GM19463 (cell line): ENCODE measurements around the gene DEPDC4.
A peak's percentile ranks its signal among the peaks of the same experiment; 100 is the strongest.
"Not testable (repeated sequence)": the region's sequence is repeated elsewhere in the genome, so short reads cannot be mapped to it uniquely, and the experiment has no call there.

Experiments
- ATAC-seq: cut with Tn5 transposase; IDR thresholded peaks from one replicate; pipeline ENCODE4 v1.9.1; 2021; ENCODE audit warnings: mild to moderate bottlenecking, moderate library complexity; ENCODE audit not compliant: unreplicated experiment

DEPDC4 gene

DNA sequence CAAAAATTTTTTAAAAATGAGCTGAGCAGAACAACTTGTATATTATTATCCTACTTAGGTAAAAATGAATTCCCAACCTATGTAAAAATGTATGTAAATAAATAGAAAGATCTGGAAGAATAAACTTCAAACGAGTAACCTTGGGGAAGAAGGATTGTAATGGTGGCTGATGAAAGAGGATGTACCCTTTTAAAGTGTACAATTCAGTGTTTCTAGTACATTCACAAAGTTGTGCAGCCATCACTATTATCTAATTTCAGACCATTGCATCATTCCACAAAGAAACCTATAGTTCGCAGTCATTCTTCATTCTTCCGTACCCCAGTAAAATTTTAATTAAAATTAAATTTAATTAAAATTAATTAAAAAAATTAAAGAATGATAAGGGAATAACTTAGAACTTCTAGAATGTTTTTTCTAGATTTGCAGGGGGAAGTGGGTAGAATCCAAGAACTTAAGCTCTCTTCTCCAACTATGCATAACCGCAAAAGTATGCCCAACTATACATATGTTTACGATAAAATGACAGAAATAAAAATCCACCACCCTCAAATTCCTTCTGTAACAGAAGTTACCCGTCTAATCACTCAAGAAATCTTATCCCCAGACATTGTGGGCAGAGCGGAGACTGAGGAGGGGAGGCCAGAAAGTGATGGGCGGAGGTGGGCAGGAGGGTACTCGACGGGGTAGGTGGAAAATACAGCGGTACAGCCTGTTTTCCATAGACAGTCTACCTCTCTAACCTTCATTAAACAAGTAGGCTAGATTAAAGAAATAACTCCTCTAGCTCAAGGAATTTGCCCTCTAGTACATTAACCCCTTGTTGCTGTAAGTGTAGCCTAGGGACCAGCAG, 921 bp downstream of the DEPDC4 start:
- ATAC-seq, result peak; percentile 6

DNA sequence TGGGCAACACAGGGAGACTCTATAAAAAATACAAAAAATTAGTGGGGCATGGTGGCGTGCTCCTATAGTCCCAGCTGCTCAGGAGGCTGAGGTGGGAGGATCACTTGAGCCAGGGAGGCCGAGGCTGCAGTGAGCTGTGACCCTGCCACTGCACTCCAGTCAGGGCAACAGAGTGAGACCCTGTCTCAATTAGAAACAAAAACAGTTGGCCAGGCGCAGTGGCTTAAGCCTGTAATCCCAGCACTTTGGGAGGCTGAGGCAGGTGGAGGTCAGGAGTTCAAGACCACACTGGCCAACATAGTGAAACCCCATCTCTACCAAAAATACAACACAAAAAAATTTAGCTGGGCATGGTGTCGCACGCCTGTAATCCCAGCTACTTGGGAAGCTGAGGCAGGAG, 1.8 kb downstream of the DEPDC4 start:
- not testable (repeated sequence) for ATAC-seq

DNA sequence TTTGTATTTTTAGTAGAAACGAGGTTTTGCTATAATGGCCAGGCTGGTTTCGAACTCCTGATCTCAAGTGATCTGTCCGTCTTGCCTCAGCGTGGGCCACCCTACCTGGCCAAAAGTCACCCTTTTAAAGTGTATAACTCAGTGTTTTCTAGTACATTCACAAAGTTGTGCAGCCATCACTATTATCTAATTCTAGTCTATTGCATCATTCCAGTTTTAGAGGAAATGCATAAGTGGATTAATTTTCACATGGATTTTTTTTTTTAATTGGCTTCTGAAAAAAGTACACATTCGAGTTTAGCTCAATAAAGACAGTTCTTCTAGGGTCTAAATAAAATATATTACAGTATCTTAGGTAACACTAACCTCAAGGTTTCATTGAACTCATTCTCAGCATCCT, 3.7 kb downstream of the DEPDC4 start:
- no peak for ATAC-seq

DNA sequence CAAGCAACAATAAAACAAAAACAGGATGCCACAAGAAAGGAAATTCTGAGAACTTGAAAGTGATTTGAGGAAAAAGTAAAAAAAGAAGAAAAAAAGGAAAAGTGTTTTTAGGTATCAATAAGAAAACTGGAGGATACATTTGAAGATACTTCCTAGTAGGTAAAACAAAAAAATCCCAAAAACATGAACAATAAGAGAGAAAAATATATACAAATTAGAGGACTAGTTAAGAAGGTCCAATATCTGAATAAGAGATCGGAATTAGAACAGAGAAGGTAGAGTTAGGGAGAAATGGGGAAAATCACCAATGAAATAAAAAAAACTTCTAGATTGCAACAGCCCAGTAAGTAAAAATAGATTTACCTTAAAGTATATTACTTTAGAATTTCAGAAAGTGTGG, 8.8 kb downstream of the DEPDC4 start:
- ATAC-seq, result no peak

DNA sequence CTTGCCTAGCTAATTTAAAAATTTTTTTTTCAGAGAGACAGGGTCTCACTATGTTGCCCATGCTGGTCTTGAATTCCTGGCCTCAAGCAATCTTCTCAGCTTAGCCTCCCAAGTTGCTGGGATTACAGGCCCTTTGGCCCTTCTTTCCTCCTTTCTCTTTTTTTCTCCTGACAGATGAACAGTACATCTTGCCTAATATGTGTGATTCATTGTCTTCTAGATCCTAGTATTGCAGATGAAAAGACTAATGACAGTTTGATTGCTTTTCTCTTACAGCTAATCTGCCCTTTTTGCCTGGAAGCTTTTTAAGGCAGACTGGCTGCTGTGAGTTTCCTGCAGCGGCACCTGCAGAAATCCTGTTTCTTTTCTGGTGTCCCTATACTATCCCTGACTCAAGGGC, 12.0 kb downstream of the DEPDC4 start:
- ATAC-seq, result no peak

DNA sequence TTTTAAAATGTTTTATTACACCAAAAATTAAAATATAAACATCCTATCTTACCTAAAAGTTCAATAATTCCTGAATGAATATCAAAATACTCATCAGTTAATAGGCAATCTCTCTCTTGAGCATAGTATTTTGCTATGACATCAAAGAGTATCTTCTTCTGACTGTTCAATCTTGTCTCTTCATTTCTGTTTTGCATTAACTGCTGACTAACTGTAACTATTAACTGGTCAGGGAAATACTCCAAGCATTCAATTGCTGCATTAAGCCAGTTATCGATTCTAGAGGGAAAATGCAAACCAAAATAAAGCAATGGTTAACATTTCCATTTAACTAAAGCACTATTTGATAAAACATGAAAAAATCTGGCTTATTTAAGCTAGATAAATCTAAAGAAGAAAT, 13.4 kb downstream of the DEPDC4 start:
- no peak for ATAC-seq

DNA sequence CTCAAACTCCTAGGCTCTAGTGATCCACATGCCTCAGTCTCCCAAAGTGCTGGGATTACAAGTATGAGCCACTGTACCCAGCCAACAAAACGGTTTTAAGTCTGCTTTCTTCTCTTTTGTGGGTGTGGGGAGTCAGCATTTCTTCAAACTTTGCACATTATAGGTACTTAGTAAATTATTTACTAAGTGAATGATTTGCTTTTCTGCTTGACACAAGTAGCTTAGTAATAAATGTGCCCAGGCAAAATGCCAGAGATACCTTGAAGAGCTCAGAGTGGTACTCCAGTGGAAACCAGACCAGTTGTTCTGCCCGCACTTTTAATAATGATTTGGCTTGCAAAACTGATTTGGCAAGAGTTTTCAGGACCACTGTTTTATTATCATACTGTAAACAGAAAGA, 15.0 kb downstream of the DEPDC4 start:
- ATAC-seq, result no peak

DNA sequence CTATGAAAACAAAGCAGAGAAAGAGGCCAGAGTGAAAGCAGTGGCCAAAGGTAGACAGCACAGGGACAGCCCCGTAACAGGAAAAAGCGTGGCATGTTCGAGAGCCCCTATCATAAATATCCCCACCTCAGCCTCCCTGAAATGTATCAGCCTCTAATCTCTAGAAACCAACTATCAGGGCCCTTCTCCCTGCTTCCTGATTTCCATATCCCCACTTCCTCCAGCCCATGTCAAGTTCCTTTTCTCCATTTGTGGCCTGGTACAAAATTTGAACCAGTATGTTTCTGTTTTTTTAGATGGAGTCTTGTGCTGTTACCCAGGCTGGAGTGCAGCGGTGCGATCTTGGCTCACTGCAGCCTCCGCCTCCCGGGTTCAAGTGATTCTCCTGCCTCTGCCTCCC, 16.9 kb downstream of the DEPDC4 start:
- no peak for ATAC-seq

DNA sequence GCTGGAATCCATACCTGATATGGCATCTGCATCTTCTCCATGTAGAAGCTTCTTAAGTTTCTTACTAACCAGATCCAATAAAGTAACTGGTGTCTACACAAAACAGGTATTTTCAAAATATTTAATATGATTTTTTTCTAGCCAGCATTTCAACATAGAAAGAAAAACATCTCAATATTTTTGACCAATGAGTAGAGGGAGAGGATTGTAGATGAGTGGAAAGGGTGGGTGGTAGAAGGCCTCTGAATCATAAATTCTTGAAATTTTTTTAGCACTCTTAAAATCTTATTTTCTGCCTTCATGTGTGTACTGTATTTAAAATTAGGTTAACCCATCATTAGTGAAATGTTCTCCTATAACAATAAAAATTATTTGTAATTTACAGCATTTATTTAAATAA, 18.0 kb downstream of the DEPDC4 start:
- no peak for ATAC-seq

DNA sequence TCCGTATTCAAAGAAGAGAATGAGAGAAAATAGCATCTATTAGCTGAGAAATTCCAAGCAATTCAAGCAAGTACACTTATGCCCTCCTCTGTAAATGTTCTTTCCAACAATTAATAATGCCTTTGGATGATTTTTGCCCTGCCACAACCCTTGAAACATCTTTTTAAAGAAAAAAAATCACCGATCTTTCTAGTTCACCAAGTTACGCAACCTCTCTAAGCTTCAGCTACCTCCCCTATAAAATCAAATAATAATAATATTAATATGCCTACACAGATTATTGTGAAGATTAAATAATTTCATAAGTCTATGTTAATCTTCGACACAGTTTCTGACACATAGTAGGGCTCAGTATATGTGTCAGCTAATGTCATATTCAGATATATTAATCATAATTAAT, 19.1 kb downstream of the DEPDC4 start:
- ATAC-seq, result no peak

DNA sequence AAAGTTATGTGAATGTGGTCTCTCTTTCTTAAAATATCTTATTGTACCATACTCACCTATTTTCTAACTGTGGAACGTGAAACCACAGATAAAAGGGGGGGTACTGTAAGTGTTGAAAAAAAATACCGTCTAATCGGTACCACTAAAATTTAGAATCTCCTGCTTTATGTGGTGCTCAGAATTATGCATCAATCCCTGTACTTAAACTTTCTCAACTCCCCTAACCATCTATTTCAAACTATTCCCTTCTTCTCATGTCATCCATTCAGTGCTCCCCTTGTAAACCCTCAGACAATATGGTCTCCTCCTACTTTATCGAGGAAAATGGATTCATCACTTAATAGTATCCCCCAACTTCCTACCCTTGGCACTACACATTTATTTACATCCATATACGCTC, 23.7 kb downstream of the DEPDC4 start:
- ATAC-seq, result no peak

DNA sequence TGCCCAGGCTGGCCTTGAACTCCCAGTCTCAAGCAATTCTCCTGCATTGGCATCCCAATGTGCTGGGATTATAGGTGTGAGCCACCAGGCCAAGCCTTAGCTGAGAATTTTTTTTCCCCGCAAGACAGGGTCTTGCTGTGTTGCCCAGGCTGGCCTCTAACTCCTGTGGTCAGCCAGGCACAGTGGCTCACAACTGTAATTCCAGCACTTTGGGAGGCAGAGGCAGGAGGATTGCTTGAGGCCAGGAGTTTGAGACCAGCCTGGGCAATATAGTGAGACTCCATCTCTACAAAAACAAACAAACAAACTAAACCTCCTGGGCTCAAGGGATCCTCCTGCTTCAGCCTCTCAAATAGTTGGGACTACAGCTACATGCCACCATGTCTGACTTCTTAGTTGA, 27.3 kb downstream of the DEPDC4 start:
- no peak for ATAC-seq

DNA sequence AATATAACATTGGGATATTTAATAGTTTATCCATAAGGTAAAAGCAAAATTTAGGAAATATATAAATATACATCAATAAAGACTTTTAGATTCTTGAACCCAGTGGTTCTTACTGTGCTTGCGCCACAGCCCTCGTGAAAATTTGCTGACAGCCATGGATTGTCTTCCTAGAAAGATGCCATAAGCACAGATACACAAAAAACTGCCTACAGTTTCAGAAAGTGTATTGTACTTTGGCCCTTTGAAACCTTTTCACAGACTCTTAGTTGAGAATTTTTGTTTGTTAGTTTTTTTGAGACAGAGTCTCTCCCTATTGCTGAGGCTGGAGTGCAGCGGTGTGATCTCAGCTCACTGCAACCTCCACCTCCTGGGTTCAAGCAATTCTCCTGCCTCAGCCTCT, 28.1 kb downstream of the DEPDC4 start:
- ATAC-seq, result no peak

DNA sequence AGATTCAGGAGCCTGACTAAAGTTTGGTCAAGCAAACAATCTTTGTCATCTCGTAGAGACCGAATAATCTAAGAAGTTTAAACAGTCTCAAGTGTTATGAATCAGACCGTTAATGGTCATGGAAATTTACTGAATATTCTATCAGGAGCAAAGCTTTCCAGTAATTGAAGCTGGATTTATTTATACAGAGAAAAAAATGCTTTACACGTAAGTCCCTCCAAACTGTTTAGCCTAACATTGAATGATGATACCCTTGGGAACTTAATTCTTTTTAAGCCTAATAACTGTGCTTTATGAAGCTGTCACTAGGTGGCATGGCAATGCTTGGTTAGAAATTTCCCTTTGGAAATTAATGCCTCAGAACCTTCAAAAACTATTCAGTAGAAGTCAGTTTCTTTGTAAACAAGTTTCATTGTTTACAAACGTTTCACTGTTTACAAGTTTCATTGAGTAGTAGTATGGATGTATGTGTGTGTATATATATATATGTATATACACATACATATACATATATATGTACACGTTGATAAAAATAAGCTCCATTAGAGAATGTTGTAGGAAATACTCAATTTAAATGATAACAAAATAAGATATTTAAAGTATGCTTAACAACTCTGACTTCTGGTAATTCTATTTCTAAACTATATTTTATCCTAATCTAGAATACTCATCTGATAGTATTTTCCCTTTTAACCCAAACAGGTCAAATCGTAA, 32.1 kb downstream of the DEPDC4 start:
- no peak for ATAC-seq

DNA sequence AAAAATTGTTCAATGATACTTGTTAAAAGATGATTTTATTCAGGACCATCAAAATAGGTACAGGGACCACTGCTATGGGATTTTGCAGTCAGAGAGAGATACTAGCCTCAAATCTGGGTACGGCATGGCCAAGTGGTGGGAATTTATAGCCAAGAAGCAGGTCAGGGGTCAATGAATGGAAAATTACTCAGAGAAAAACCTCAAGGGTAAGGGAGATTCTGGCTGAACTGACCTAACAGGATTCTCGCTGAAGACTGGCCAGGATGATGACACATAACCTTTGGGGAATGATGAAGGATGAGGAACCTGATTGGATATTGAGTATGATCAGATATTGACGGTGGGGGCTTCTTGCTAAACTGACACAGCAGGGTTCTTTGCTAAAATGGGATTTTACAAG, 32.7 kb downstream of the DEPDC4 start:
- ATAC-seq, result no peak

DNA sequence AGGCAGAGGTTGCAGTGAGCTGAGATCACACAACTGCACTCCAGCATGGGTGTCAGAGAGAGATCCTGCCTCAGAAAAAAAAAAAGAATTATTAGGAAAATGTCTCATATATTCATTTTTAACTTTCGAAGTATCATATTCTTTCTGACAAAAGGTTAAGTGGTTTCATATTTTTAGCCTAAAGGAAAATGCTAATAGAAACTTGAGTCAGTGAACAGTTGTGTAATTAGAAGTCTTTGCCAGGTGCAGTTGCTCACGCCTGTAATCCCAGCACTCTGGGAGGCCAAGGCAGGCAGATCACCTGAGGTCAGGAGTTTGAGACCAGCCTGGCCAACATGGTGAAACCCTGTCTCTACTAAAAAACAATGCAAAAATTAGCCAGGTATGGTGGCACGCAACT, 35.0 kb downstream of the DEPDC4 start:
- not testable (repeated sequence) for ATAC-seq

DNA sequence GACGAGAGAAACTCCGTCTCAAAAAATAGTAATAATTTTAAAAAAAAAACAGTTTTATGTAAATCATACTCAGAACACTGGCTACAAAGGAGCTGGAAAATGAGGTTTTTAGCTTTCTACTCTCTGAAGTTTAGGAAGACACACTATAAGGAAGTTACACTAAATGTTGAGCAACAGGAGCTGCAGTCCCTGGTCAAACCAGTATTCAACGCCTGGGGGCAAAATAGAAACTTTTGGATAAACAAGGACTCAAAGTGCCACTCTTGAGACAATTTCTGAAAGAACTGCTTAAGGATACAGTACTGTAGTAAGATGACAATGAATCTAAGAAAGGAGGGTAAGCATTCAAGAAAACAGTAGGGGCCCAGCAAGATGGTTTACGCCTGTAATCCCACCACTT, 37.0 kb downstream of the DEPDC4 start:
- no peak for ATAC-seq

DNA sequence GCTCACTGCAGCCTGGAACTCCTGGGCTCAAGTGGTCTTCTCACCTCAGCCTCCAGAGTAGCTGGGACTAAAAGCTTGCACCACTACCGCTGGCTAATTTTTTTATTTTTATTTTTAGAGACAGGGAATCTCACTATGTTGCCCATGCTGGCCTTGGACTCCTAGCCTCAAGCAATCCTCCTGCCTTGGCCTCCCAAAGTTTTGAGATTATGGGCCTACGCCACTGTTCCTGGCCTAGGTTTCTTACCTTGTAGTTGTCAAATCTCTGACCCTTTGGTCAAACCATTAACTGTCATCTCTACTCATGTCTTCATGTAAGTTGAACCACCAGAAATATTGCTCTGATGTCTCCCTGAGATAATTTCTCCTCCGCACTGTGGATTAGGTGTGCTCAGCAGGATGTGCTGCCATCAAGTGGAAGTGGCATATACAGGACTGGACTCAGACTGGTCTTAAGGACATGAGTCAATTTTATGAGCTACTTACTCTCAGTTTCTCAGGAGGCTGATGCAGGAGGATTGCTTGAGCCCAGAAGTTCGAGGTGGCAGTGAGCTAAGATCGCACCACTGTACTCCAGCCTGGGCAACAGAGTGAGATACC, 37.7 kb downstream of the DEPDC4 start:
- ATAC-seq, result no peak

DNA sequence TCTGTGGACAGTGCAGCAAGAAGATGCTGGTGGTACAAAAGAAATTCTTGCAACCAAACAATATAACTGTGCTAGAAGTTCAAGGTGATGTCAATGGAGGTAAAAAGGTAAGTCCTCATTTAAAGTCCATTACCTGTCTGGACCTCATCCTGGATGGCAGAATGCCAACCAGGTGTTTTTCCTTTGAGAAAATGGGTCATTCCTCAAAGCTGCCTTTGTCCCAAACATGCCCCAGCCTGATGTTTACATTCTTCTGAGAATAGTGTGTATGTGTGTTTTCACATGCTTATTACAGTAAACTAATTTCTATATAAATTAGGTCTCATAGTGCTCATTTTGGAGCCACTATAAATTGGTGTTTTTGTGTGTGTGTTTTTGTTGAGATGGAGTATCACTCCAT, 41.4 kb downstream of the DEPDC4 start:
- no peak for ATAC-seq

DNA sequence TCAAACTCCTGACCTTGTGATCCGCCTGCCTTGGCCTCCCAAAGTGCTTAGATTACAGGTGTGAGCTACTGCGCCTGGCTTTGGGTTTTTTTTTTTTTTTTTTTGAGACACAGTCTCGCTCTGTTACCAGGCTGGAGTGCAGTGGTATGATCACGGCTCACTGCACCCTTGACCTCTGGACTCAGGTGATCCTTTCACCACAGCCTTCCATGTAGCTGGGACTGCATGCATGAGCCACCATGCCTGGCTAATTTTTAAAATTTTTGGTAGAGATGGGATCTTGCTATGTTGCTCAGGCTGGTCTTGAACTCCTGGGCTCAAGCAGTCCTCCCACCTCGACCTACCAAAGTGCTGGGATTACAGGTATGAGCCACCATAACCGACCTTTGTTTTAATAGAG, 44.7 kb downstream of the DEPDC4 start:
- not testable (repeated sequence) for ATAC-seq

DNA sequence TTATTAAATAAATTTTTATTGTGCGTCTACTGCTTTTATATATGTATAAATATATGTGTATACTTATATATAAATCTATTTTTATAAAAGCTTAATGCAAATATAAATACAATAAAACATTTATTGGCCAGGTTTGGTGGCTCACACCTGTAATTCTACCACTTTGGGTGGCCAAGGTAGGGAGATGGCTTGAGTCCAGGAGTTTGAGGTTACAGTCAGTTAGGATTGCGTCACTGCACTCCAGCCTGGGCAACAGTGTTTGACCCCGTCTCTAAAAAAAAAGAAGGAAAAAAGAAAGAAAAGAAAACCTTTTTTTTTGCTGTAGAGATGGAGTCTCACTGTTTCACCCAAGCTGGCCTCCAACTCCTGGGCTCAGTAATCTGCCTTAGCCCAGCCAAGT, 45.4 kb downstream of the DEPDC4 start:
- ATAC-seq, result no peak
